GM10266 (cell line): ENCODE measurements around the gene DLG2.
A peak's percentile ranks its signal among the peaks of the same experiment; 100 is the strongest.

ENCODE experiments used
- DNase-seq: peaks from one replicate; pipeline ENCODE4 v3.0.0; 2012; ENCODE audit errors: extremely low spot score
- CTCF ChIP-seq: IDR thresholded peaks from 2 replicates; pipeline ENCODE4 v1.5.1; 2012; ENCODE audit warnings: mild to moderate bottlenecking, low read depth; ENCODE audit not compliant: control insufficient read depth, insufficient read depth; ENCODE audit errors: missing control alignments

DLG2 gene

GRCh38 chr11:84558085-84558905 is 1068.8 kb downstream of the DLG2 start:
- TF ChIP-seq CTCF: peak; percentile 85
- DNase-seq: peak; percentile 28

DNA sequence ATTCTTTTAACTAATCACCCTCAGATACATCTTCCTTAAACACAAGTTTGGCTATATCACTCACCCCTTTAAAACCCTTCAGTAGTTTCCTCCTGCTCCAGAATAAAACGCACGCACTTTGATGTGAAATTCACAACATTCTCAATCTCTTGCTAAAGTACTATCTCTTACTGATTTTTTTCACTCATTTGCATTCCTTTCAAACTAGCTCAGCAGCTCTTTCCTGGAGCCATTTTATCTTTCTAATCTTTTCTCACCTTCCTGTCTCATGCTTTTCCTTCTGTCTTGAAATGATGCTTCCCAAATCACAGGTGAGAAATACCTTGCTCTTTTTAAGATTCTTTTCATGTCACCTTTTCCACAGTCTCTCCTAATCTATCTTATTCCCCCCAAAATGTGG is 1074.4 kb downstream of the DLG2 start:
- no peak for TF ChIP-seq CTCF
- DNase-seq: no peak

DNA sequence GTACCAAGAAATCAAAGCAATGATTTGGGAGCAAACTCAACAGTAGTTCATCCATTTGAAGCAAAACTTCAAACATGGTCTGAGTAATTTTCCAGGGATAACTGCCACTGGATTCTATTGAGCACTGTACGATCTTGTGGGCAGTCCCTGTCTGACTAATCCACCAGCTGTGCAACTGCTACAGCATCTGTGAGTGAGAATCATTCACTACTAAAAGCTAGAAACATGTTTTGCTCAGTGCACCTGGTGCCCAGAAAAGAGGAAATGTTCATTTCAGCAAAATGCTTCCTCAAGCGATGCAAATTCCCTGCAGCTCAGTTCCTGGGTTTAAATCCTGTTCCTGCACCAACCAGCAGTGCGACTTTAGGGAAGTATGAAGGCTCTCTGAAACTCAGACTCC is 1077.9 kb downstream of the DLG2 start:
- TF ChIP-seq CTCF: no peak
- no peak for DNase-seq

GRCh38 chr11:84544566-84544965 is 1082.6 kb downstream of the DLG2 start:
- DNase-seq: no peak
- no peak for TF ChIP-seq CTCF

DNA sequence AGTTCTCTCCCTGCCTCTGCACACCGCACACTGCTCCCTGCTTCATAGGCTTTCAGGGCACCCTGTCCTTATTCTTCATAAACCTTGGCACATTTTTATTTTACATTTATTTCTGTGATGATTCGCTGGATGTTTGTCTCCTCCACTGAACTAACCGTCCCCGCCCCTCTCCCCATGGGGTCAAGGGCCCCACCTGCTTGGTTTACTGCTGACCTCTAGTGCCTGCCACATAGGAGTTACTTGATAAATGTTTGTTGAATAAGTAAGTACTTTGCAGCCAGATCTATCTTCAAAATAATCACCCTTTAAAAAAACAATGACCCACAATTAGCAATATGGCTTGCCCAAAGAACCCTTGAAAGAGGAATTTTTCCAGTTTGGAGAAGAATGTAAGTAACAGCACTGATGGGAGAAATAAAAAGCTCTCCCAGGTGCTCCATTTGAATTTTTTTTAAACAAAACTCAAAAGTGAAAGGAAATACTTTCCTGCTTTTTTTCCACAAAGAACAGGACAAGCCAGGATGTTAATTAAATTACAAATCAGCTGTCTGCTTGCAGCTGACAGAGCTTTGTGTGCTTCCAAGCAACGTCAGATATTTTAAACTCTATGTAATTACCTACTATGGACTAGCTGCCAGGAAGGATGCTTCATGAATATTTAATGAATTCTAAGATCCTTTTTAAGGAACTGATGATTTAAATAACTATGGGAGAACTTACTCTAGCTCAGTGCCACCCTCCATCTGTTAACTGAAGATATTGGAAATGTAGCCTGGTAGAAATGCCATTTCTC is 1083.6 kb downstream of the DLG2 start:
- TF ChIP-seq CTCF: no peak
- no peak for DNase-seq

DNA sequence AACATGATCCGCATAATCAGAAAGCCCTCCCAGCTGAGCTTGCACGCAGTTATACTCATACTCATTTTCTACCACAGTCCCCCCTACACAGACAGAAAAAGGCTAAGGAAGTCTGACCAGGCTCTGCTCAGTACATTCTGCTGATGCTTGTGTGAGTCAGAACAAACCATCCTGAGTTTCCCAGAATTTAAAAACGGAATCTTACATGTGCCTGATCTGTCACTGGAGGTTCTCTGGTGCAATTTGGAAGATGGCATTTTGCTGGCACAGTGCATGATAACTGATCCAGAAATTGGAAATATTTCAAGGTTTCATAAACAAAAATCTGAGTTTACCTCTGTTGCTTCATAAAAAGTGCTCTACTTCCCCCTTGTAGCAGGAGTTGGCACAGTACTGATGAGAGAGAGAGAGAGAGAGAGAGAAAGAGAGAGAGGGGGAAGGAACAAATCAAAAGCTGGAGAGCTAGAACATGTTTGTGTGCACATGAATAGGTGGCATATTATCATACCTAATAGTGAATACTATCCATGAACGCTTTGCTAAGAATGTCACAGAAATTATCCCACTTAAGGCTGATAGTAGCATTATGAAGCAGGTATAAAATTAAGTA is 1085.3 kb downstream of the DLG2 start:
- no peak for TF ChIP-seq CTCF
- DNase-seq: no peak
